Measurements from ENCODE around the gene ZKSCAN5. TPM values are rescaled to one million over a fixed set of nuclear protein-coding genes. Genes with fewer than 3 reads are reported as not detected.

ZKSCAN5 gene
- total and polyA plus RNA-seq, 2 donors (not counting 1 experiment from before 2014, with no cell fraction given): 9.6 to 17.5 TPM

- Histone ChIP-seq H3K9ac (ENCODE audit: insufficient read depth, low read length) (no peak overlapping the region), H3K4me1 (ENCODE audit: control insufficient read depth, extremely low read depth, insufficient read depth, low read length) (no peaks in the 10 kb centered on the region), H3K36me3 (ENCODE audit: control insufficient read depth, insufficient read depth, low read length) (peaks cover 1% of the 10 kb centered on the region), H3K9me3 (ENCODE audit: control insufficient read depth, insufficient read depth, low read depth, low read length) (no peaks in the 10 kb centered on the region), H3K27me3 (ENCODE audit: control insufficient read depth, insufficient read depth, low read length) (no peaks in the 10 kb centered on the region), H3K4me2 (ENCODE audit: extremely low read depth, insufficient read depth, low read length) (no peak overlapping the region), H3K27ac (ENCODE audit: insufficient read depth, low read length) (no peak overlapping the region), H2AFZ (ENCODE audit: low read length) (no peak overlapping the region), H3K79me2 (ENCODE audit: control insufficient read depth, insufficient read depth, low read length) (no peaks in the 10 kb centered on the region), H4K20me1 (ENCODE audit: control insufficient read depth, extremely low read depth, insufficient read depth, low read length) (no peaks in the 10 kb centered on the region), H3K4me3 (replicated peaks in 1 of 4; ENCODE audit: control extremely low read depth in 1 of 4, insufficient read depth in 1 of 4, low read depth in 3 of 4, low read length in 4 of 4) (no peak overlapping the region)
- TF ChIP-seq EZH2 (IDR thresholded peaks at IDR 0.05; ENCODE audit: low read length, missing control alignments): no peak
- TF ChIP-seq, protein P1, sequence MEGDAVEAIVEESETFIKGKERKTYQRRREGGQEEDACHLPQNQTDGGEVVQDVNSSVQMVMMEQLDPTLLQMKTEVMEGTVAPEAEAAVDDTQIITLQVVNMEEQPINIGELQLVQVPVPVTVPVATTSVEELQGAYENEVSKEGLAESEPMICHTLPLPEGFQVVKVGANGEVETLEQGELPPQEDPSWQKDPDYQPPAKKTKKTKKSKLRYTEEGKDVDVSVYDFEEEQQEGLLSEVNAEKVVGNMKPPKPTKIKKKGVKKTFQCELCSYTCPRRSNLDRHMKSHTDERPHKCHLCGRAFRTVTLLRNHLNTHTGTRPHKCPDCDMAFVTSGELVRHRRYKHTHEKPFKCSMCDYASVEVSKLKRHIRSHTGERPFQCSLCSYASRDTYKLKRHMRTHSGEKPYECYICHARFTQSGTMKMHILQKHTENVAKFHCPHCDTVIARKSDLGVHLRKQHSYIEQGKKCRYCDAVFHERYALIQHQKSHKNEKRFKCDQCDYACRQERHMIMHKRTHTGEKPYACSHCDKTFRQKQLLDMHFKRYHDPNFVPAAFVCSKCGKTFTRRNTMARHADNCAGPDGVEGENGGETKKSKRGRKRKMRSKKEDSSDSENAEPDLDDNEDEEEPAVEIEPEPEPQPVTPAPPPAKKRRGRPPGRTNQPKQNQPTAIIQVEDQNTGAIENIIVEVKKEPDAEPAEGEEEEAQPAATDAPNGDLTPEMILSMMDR (conservative IDR thresholded peaks at IDR 0.05 in 1 of 2, IDR thresholded peaks at IDR 0.05 in 1 of 2; ENCODE audit: low read depth in 1 of 2, low read length in 2 of 2): no peak
- DNase-seq (ENCODE audit: low read depth in 2 of 2): no peak
Observed at GRCh38 chr7:99539213-99539811, 34.9 kb downstream of the ZKSCAN5 start.

- no peak for TF ChIP-seq EZH2 (IDR thresholded peaks at IDR 0.05; ENCODE audit: low read length, missing control alignments)
- TF ChIP-seq, protein P1 (conservative IDR thresholded peaks at IDR 0.05 in 1 of 2, IDR thresholded peaks at IDR 0.05 in 1 of 2; ENCODE audit: low read depth in 1 of 2, low read length in 2 of 2): no peak
- H3K9me3 ChIP-seq (ENCODE audit: control insufficient read depth, insufficient read depth, low read depth, low read length): no peaks in the 10 kb centered on the region
- H3K27ac ChIP-seq (ENCODE audit: insufficient read depth, low read length): no peak overlapping the region
- peaks cover 1% of the 10 kb centered on the region for H3K36me3 ChIP-seq (ENCODE audit: control insufficient read depth, insufficient read depth, low read length)
- no peaks in the 10 kb centered on the region for H4K20me1 ChIP-seq (ENCODE audit: control insufficient read depth, extremely low read depth, insufficient read depth, low read length)
- H3K4me1 ChIP-seq (ENCODE audit: control insufficient read depth, extremely low read depth, insufficient read depth, low read length): no peaks in the 10 kb centered on the region
- H2AFZ ChIP-seq (ENCODE audit: low read length): no peak overlapping the region
- H3K4me2 ChIP-seq (ENCODE audit: extremely low read depth, insufficient read depth, low read length): no peak overlapping the region
- no peak for DNase-seq (ENCODE audit: low read depth in 2 of 2)
- no peak overlapping the region for H3K4me3 ChIP-seq (replicated peaks in 1 of 4; ENCODE audit: control extremely low read depth in 1 of 4, insufficient read depth in 1 of 4, low read depth in 3 of 4, low read length in 4 of 4)
- no peaks in the 10 kb centered on the region for H3K27me3 ChIP-seq (ENCODE audit: control insufficient read depth, insufficient read depth, low read length)
- H3K9ac ChIP-seq (ENCODE audit: insufficient read depth, low read length): no peak overlapping the region
- H3K79me2 ChIP-seq (ENCODE audit: control insufficient read depth, insufficient read depth, low read length): no peaks in the 10 kb centered on the region
Observed at GRCh38 chr7:99540542-99540941, 36.1 kb downstream of the ZKSCAN5 start.

GRCh38 chr7:99541212-99541611 lies 36.8 kb downstream of the ZKSCAN5 start:
- Histone ChIP-seq H2AFZ (ENCODE audit: low read length) (no peak overlapping the region), H3K79me2 (ENCODE audit: control insufficient read depth, insufficient read depth, low read length) (no peaks in the 10 kb centered on the region), H3K4me2 (ENCODE audit: extremely low read depth, insufficient read depth, low read length) (no peak overlapping the region), H3K4me1 (ENCODE audit: control insufficient read depth, extremely low read depth, insufficient read depth, low read length) (no peaks in the 10 kb centered on the region), H3K27ac (ENCODE audit: insufficient read depth, low read length) (no peak overlapping the region), H3K9ac (ENCODE audit: insufficient read depth, low read length) (no peak overlapping the region), H3K9me3 (ENCODE audit: control insufficient read depth, insufficient read depth, low read depth, low read length) (no peaks in the 10 kb centered on the region), H3K36me3 (ENCODE audit: control insufficient read depth, insufficient read depth, low read length) (peaks cover 1% of the 10 kb centered on the region), H3K4me3 (replicated peaks in 1 of 4; ENCODE audit: control extremely low read depth in 1 of 4, insufficient read depth in 1 of 4, low read depth in 3 of 4, low read length in 4 of 4) (no peak overlapping the region), H3K27me3 (ENCODE audit: control insufficient read depth, insufficient read depth, low read length) (no peaks in the 10 kb centered on the region), H4K20me1 (ENCODE audit: control insufficient read depth, extremely low read depth, insufficient read depth, low read length) (no peaks in the 10 kb centered on the region)
- DNase-seq (ENCODE audit: low read depth in 2 of 2): no peak
- no peak for TF ChIP-seq EZH2 (IDR thresholded peaks at IDR 0.05; ENCODE audit: low read length, missing control alignments)
- TF ChIP-seq, protein P1 (conservative IDR thresholded peaks at IDR 0.05 in 1 of 2, IDR thresholded peaks at IDR 0.05 in 1 of 2; ENCODE audit: low read depth in 1 of 2, low read length in 2 of 2): no peak
